Prostate gland (tissue), 2 donors: ENCODE measurements around the gene TBXT. TPM values are rescaled to one million over a fixed set of nuclear protein-coding genes. Genes with fewer than 3 reads are reported as not detected.
"Not testable (repeated sequence)": the region's sequence is repeated elsewhere in the genome, so short reads cannot be mapped to it uniquely, and the experiment has no call there.

ENCODE experiments used
- DNase-seq: peaks from one replicate; pipeline ENCODE4 v3.0.0-alpha.2; 2019; ENCODE audit warnings: low spot score
- H3K27ac ChIP-seq, 2 donors: fragments of 200-600 bp; sonication (generic); 2 replicates each; pipeline ENCODE4 v1.5.1; 2017 to 2019
- H3K27me3 ChIP-seq: fragments of 200-600 bp; sonication (generic); replicated peaks from 2 replicates; pipeline ENCODE4 v1.5.1; 2019; ENCODE audit not compliant: insufficient read depth
- H3K36me3 ChIP-seq, 2 donors: fragments of 200-600 bp; sonication (generic); 1 replicate in 1 of 2; 2 replicates in 1 of 2; pipeline versions ENCODE4 v1.5.1 to v1.8.1; 2017 to 2019
- H3K4me1 ChIP-seq: fragments of 200-600 bp; sonication (generic); replicated peaks from 2 replicates; pipeline ENCODE4 v1.5.1; 2019
- H3K4me3 ChIP-seq, 2 donors: fragments of 200-600 bp; sonication (generic); 2 replicates each; pipeline ENCODE4 v1.5.1; 2017 to 2019
- H3K9me3 ChIP-seq: fragments of 200-600 bp; sonication (generic); 2 replicates; pipeline ENCODE4 v1.5.1; 2017
- CTCF ChIP-seq, 4 experiments: fragments of 200-600 bp in 2 of 4; fragments of 450-650 bp in 2 of 4; sonication (generic) in 2 of 4; IDR thresholded peaks; 1 replicate in 3 of 4; 2 replicates in 1 of 4; pipeline ENCODE4 v1.5.1; 2016 to 2019; ENCODE audit warnings: antibody characterized with exemption in 4 of 4, mild to moderate bottlenecking in 2 of 4, moderate library complexity in 2 of 4
- POLR2A ChIP-seq: fragments of 450-650 bp; IDR thresholded peaks from one replicate; pipeline ENCODE4 v1.6.1; 2016; ENCODE audit warnings: antibody characterized with exemption, mild to moderate bottlenecking
- POLR2AphosphoS5 ChIP-seq: sonication (generic); formaldehyde crosslinking; IDR thresholded peaks from one replicate; pipeline ENCODE4 v1.6.1; 2017; ENCODE audit warnings: antibody characterized with exemption
- WGBS: methylation state at CpG from one replicate; pipeline ENCODE4 v1.1.5; 2018; 5-methylcytosine and 5-hydroxymethylcytosine counted together
- intact Hi-C: fragments of 100-400 bp; cut with DNase I; formaldehyde crosslinking; loops from one replicate; pipeline ENCODE4 v1.14.2; 2022
- total RNA-seq, 2 donors: library from RNA; depleted of rRNA; stranded (reverse); fragments of >200 nt; gene quantifications; one replicate each; pipeline ENCODE4 v1.1.0, GENCODE V29; 2016

The TBXT gene
- total RNA-seq, 2 donors from 2014 or later = 0.23 TPM; not detected in 1

- WGBS = 23% methylated on average over 2 of the region's 2 CpGs
- Histone ChIP-seq H3K36me3 (no peaks in the 10 kb centered on the region), H3K4me1 (no peaks in the 10 kb centered on the region), H3K27ac (no peak overlapping the region), H3K9me3 (no peaks in the 10 kb centered on the region), H3K4me3 (no peak overlapping the region), H3K27me3 (no peaks in the 10 kb centered on the region)
- no peak for DNase-seq
- intact Hi-C loops = no loop called here
- TF ChIP-seq POLR2A = no peak
- no peak for TF ChIP-seq CTCF (IDR thresholded peaks at IDR 0.05)
- no peak for TF ChIP-seq POLR2AphosphoS5
Measured at GRCh38 chr6:166143011-166143410, 24.6 kb downstream of the TBXT start.

GRCh38 chr6:166127624-166128472 is 39.8 kb downstream of the TBXT start:
- DNase-seq = no peak
- H3K4me3 ChIP-seq = no peak overlapping the region
- H3K27me3 ChIP-seq = no peaks in the 10 kb centered on the region
- H3K9me3 ChIP-seq = no peaks in the 10 kb centered on the region
- H3K27ac ChIP-seq = no peak overlapping the region
- no peaks in the 10 kb centered on the region for H3K4me1 ChIP-seq
- TF ChIP-seq POLR2A (no peak), POLR2AphosphoS5 (no peak), CTCF (IDR thresholded peaks at IDR 0.05) (no peak)
- H3K36me3 ChIP-seq = no peaks in the 10 kb centered on the region
- WGBS = 78% methylated on average over 13 of the region's 13 CpGs
- intact Hi-C loops = no loop called here

- WGBS = 80% methylated on average over 9 of the region's 9 CpGs
- intact Hi-C loops, H3K36me3 ChIP-seq, DNase-seq, H3K9me3 ChIP-seq, H3K27ac ChIP-seq, H3K4me3 ChIP-seq, H3K4me1 ChIP-seq, H3K27me3 ChIP-seq: not testable (repeated sequence)
Measured at GRCh38 chr6:166123115-166123514, 44.5 kb downstream of the TBXT start.

GRCh38 chr6:166121726-166122125 is 45.9 kb downstream of the TBXT start:
- H3K4me3 ChIP-seq = no peak overlapping the region
- no peaks in the 10 kb centered on the region for H3K27me3 ChIP-seq
- H3K9me3 ChIP-seq = no peaks in the 10 kb centered on the region
- TF ChIP-seq POLR2AphosphoS5 = no peak
- TF ChIP-seq CTCF (IDR thresholded peaks at IDR 0.05) = no peak
- no peak for TF ChIP-seq POLR2A
- no peaks in the 10 kb centered on the region for H3K36me3 ChIP-seq
- no peaks in the 10 kb centered on the region for H3K4me1 ChIP-seq
- intact Hi-C loops = no loop called here
- H3K27ac ChIP-seq = no peak overlapping the region
- no peak for DNase-seq
- 74% methylated on average over 7 of the region's 7 CpGs for WGBS

GRCh38 chr6:166119116-166119911 is 48.3 kb downstream of the TBXT start:
- TF ChIP-seq POLR2AphosphoS5 = no peak
- no peak for TF ChIP-seq POLR2A
- no peak for TF ChIP-seq CTCF (IDR thresholded peaks at IDR 0.05)
- no peaks in the 10 kb centered on the region for H3K4me1 ChIP-seq
- 80% methylated on average over 4 of the region's 4 CpGs for WGBS
- intact Hi-C loops = no loop called here
- no peaks in the 10 kb centered on the region for H3K27me3 ChIP-seq
- no peak overlapping the region for H3K4me3 ChIP-seq
- no peaks in the 10 kb centered on the region for H3K36me3 ChIP-seq
- H3K9me3 ChIP-seq = no peaks in the 10 kb centered on the region
- no peak for DNase-seq
- H3K27ac ChIP-seq = no peak overlapping the region
